ENCODE measurements around the gene DPPA5.
"Not testable (repeated sequence)": the region's sequence is repeated elsewhere in the genome, so short reads cannot be mapped to it uniquely, and the experiment has no call there.

Gene DPPA5

DNA sequence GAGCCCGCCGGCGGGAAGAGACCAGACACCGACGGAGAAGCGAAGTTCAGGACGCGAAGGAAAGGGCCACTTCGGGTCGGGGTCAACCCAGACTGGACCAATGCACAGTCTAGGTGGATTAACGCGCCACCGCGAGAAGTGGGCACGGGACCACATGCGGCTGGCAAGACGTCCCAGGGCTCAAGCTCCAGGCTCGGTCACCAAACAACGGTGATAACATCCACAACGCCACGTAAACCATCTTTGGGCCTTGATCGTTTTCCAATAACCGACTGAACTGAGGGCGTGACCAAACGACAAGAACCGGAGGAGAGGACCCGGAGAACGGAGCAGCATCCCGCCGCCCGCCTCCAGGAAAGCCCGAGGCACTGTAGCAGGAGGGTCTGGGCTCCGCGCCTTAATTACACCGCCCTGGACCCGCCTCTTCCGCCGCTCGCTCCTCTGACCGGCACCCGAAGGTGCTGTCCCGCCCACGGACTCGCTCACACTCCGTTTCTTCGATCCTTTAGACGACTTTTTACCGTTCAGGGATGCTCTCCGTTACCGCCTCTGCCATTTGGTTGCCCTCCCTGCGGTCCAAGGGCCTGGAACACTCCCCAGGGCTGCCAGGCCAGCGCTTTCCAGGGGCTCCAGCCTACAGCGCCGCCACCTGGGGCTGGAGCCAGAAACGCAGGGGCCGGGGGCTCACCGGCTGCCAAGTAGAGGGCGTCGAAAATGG is 44.1 kb downstream of the DPPA5 start:
- peak; percentile 68 for TF ChIP-seq CTCF (IDR thresholded peaks at IDR 0.05; ENCODE audit: extremely low read depth, insufficient read depth, missing control alignments)
- DNase-seq (ENCODE audit: low spot score) = peak; percentile 88
- in situ Hi-C loops (cut with MboI; ENCODE audit: low pct_unique_long_range_greater_than_20kb, low sequenced_read_pairs, unreplicated experiment) = no loop called here

DNA sequence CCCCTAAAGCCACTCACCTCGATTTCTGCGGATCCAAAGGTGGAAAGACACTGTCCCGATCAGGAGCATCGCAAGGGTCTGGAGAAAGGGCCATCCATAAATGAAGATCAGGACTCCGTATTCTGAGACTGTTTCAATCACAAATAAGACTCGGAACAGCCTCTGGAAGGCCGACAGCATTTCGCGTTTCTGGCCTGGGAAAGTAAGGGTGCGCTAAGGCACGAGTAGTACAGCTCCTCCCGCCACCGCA is 44.6 kb downstream of the DPPA5 start:
- no peak for TF ChIP-seq CTCF (IDR thresholded peaks at IDR 0.05; ENCODE audit: extremely low read depth, insufficient read depth, missing control alignments)
- no peak for DNase-seq (ENCODE audit: low spot score)
- in situ Hi-C loops (cut with MboI; ENCODE audit: low pct_unique_long_range_greater_than_20kb, low sequenced_read_pairs, unreplicated experiment) = no loop called here

DNA sequence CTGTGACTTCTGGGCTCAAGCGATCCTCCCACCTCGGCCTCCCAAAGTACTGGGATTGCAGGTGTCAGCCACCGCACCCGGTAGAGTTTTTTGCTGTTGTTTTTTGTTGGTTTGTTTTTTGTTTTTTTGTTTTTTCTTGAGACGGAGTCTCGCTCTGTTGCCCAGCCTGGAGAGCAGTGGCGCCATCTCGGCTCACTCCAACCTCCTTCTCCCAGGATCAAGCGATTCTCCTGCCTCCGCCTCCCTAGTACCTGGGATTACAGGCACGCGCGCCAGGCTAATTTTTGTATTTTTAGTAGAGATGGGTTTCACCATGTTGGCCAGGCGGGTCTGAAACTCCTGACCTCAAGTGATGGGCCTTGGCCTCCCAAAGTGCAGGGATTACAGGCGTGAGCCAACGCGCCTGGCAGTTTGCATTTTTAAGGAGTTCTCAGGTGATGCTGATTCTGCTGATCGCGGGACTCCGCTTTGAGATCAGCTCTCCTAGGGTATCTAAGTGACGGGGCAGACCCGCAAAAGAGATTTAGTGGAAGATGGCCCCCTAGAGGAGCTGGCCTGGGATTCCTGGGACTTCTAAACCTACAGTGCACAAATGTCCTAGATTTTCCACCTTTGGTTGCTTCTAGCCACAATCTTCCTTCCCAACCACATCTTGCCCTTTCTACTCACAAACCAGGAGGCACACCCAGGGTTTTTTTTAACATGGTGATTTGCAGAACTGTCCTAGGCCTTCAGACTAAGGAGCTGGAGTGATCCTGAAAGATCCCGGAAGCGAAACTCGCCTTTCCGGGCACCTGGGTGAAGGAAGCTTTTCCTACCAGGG is 45.2 kb downstream of the DPPA5 start:
- no peak for TF ChIP-seq CTCF (IDR thresholded peaks at IDR 0.05; ENCODE audit: extremely low read depth, insufficient read depth, missing control alignments)
- DNase-seq (ENCODE audit: low spot score) = no peak
- in situ Hi-C loops (cut with MboI; ENCODE audit: low pct_unique_long_range_greater_than_20kb, low sequenced_read_pairs, unreplicated experiment) = no loop called here

GRCh38 chr6:73303773-73304172 is 50.3 kb downstream of the DPPA5 start:
- DNase-seq (ENCODE audit: low spot score); in situ Hi-C loops (cut with MboI; ENCODE audit: low pct_unique_long_range_greater_than_20kb, low sequenced_read_pairs, unreplicated experiment): not testable (repeated sequence)
